ENCODE results near the gene CLASP1. TPM values are rescaled to one million over a fixed set of nuclear protein-coding genes. Genes with fewer than 3 reads are reported as not detected.

Gene CLASP1
- total RNA-seq, 1 experiment from 2014 or later = 45.9 TPM

DNA sequence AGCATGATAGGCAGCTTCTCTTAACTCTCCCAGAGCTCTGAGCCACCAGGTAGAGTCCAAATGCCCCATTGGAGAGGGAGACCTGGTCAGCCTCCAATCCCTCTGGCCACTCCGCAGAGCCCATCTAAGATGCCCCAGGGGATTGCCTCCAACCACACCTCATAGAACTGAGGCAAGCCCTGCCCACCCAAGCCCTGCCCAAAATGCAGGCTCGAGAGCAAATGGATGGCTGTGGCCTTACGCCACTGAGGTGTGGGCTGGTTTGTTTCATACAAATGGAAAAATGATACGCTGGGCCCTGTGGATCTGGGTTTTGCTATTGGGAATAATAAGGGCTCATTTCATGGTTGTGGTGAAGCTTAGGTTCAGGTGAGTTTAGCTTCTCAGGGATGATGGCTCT lies 361.3 kb downstream of the CLASP1 start:
- no peaks in the 10 kb centered on the region for H3K79me2 ChIP-seq (ENCODE audit: insufficient read depth, low read length)
- Mint-ChIP-seq H3K36me3 (ENCODE audit: insufficient read depth in 1 of 3, low read depth in 3 of 3) (no peaks in the 10 kb centered on the region), H3K27me3 (ENCODE audit: low read depth) (peaks cover 42% of the 10 kb centered on the region), H3K27ac (no peak overlapping the region), H3K4me3 (no peak overlapping the region), H3K9me3 (peaks cover 0 to 3% of the 10 kb centered on the region in 2 experiments; a peak in 2 of 5 replicates), H3K4me1 (peaks cover 7 to 10% of the 10 kb centered on the region in 2 experiments)
- peaks cover 10% of the 10 kb centered on the region; the same call in 1 of the 2 replicates for H3K27me3 ChIP-seq (ENCODE audit: insufficient read depth, low read length)
- H4K5ac ChIP-seq (ENCODE audit: insufficient read length, low read depth, low read length) = no peak overlapping the region
- no peak overlapping the region for H3K14ac ChIP-seq (ENCODE audit: insufficient read depth, low read length)
- H3K9ac ChIP-seq (ENCODE audit: extremely low read depth, insufficient read length, low read length) = no peak overlapping the region
- H4K8ac ChIP-seq (replicated peaks; ENCODE audit: insufficient read length, low read depth, low read length) = no peak overlapping the region
- no peak overlapping the region for H2BK15ac ChIP-seq (ENCODE audit: low read depth, low read length)
- no peak overlapping the region for H3T11ph ChIP-seq (ENCODE audit: low read length)
- no peak overlapping the region for H2AFZ ChIP-seq (ENCODE audit: low read length)
- no peak overlapping the region for H2BK12ac ChIP-seq (ENCODE audit: insufficient read length, low read depth, low read length)
- no peak overlapping the region for H2AK5ac ChIP-seq (ENCODE audit: insufficient read length, low read length)
- peaks cover 3% of the 10 kb centered on the region for H3K23me2 ChIP-seq (ENCODE audit: insufficient read length, low read depth, low read length, poor library complexity, severe bottlenecking)
- H3K9me3 ChIP-seq (ENCODE audit: control insufficient read depth, low read depth, low read length) = no peaks in the 10 kb centered on the region
- WGBS (ENCODE audit: extremely low coverage, insufficient read length, low lambda C conversion rate) = no CpG with 5 or more reads among the region's 4 CpGs
- no peak for DNase-seq
- H3K4me2 ChIP-seq (ENCODE audit: insufficient read depth, insufficient read length, low read length) = no peak overlapping the region
- no peaks in the 10 kb centered on the region for H4K20me1 ChIP-seq (ENCODE audit: control insufficient read depth, insufficient read depth, insufficient read length)
- no peak overlapping the region for H2BK20ac ChIP-seq (ENCODE audit: low read depth, low read length, poor library complexity, severe bottlenecking)
- H4K91ac ChIP-seq (ENCODE audit: insufficient read length, low read depth, low read length) = no peak overlapping the region
- no peak overlapping the region for H3K23ac ChIP-seq (ENCODE audit: insufficient read length, low read depth, low read length)
- no peak overlapping the region for H2BK5ac ChIP-seq (ENCODE audit: insufficient read length, low read length)
- H3K4ac ChIP-seq (ENCODE audit: low read depth, low read length) = no peak overlapping the region
- H3K79me1 ChIP-seq (ENCODE audit: insufficient read depth, low read depth, low read length, poor library complexity, severe bottlenecking) = no peaks in the 10 kb centered on the region
- no peak overlapping the region for H3K18ac ChIP-seq (ENCODE audit: insufficient read length, low read depth, low read length)
- no peak overlapping the region for H2BK120ac ChIP-seq (ENCODE audit: low read depth, low read length, poor library complexity, severe bottlenecking)
- no peak overlapping the region for H3K56ac ChIP-seq (ENCODE audit: insufficient read length, low read depth, low read length)
- no peak overlapping the region for H3K27ac ChIP-seq (ENCODE audit: insufficient read length, low read depth, low read length)
- TF ChIP-seq, protein P1, sequence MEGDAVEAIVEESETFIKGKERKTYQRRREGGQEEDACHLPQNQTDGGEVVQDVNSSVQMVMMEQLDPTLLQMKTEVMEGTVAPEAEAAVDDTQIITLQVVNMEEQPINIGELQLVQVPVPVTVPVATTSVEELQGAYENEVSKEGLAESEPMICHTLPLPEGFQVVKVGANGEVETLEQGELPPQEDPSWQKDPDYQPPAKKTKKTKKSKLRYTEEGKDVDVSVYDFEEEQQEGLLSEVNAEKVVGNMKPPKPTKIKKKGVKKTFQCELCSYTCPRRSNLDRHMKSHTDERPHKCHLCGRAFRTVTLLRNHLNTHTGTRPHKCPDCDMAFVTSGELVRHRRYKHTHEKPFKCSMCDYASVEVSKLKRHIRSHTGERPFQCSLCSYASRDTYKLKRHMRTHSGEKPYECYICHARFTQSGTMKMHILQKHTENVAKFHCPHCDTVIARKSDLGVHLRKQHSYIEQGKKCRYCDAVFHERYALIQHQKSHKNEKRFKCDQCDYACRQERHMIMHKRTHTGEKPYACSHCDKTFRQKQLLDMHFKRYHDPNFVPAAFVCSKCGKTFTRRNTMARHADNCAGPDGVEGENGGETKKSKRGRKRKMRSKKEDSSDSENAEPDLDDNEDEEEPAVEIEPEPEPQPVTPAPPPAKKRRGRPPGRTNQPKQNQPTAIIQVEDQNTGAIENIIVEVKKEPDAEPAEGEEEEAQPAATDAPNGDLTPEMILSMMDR (conservative IDR thresholded peaks at IDR 0.05) = no peak
- H3K4me1 ChIP-seq (ENCODE audit: insufficient read depth, low read length) = no peaks in the 10 kb centered on the region

Other genes starting within 250 kb of the CLASP1 start
- gene RNU4ATAC, start 118.6 kb downstream of the CLASP1 start, total RNA-seq (2021) = not detected in 2 replicates
- 155 and 180 TPM in 2 replicates for gene NIFK, start 87.4 kb upstream of the CLASP1 start, total RNA-seq (2021)
- 96.1 and 102 TPM in 2 replicates for gene TSN, start 106.2 kb upstream of the CLASP1 start, total RNA-seq (2021)

All from H9 (cell line).